ENCODE results near the gene LRRC55.

The LRRC55 gene

GRCh38 chr11:57233702-57234101 lies 51.9 kb downstream of the LRRC55 start:
- in situ Hi-C loops (cut with MboI; ENCODE audit: low sequenced_read_pairs) = no loop called here

GRCh38 chr11:57235761-57236703 lies 54.3 kb downstream of the LRRC55 start:
- in situ Hi-C loops (cut with MboI; ENCODE audit: low sequenced_read_pairs) = no loop called here

- in situ Hi-C loops (cut with MboI; ENCODE audit: low sequenced_read_pairs) = no loop called here
Observed at GRCh38 chr11:57237204-57237681, 55.5 kb downstream of the LRRC55 start, which contains the start of gene APLNR. APLNR (minus strand) TSS chr11:57237250; CDS start chr11:57237004, 246 bp downstream.

GRCh38 chr11:57239348-57239747 lies 57.6 kb downstream of the LRRC55 start:
- in situ Hi-C loops (cut with MboI; ENCODE audit: low sequenced_read_pairs) = no loop called here

GRCh38 chr11:57240007-57240406 lies 58.3 kb downstream of the LRRC55 start:
- in situ Hi-C loops (cut with MboI; ENCODE audit: low sequenced_read_pairs) = no loop called here

GRCh38 chr11:57240757-57241156 lies 59.0 kb downstream of the LRRC55 start:
- in situ Hi-C loops (cut with MboI; ENCODE audit: low sequenced_read_pairs) = no loop called here

Data from hTERT RPE-1 (cell line).